H9 (cell line): ENCODE data around the gene KCNG2. TPM values are rescaled to one million over a fixed set of nuclear protein-coding genes. Genes with fewer than 3 reads are reported as not detected.
A peak's percentile ranks its signal among the peaks of the same experiment; 100 is the strongest.

Experiments
- DNase-seq: peaks from one replicate; pipeline ENCODE4 v3.0.0-alpha.2; 2017
- H2AFZ ChIP-seq: one replicate; pipeline ENCODE4 v1.6.1; 2013; ENCODE audit warnings: mild to moderate bottlenecking, low read length, control low read depth, moderate library complexity
- H2AK5ac ChIP-seq: 2 replicates; pipeline ENCODE4 v1.6.1; 2013; ENCODE audit warnings: low read length, control low read depth, mixed read lengths; ENCODE audit not compliant: insufficient read length
- H2BK120ac ChIP-seq: one replicate; pipeline ENCODE4 v1.6.1; 2013; ENCODE audit warnings: low read depth, mild to moderate bottlenecking, low read length, control low read depth, inconsistent platforms; ENCODE audit not compliant: poor library complexity, severe bottlenecking
- H2BK12ac ChIP-seq: 2 replicates; pipeline ENCODE4 v1.6.1; 2013; ENCODE audit warnings: low read length, control low read depth, mixed read lengths, low read depth; ENCODE audit not compliant: insufficient read length
- H2BK15ac ChIP-seq: 2 replicates; pipeline ENCODE4 v1.6.1; 2013; ENCODE audit warnings: low read depth, low read length, control low read depth
- H2BK20ac ChIP-seq: one replicate; pipeline ENCODE4 v1.6.1; 2013; ENCODE audit warnings: low read depth, mild to moderate bottlenecking, low read length, control low read depth, inconsistent platforms; ENCODE audit not compliant: poor library complexity, severe bottlenecking
- H2BK5ac ChIP-seq: 2 replicates; pipeline ENCODE4 v1.6.1; 2013; ENCODE audit warnings: low read length, control low read depth, mixed read lengths; ENCODE audit not compliant: insufficient read length
- H3K14ac ChIP-seq: 2 replicates; pipeline ENCODE4 v1.6.1; 2013; ENCODE audit warnings: low read length, control low read depth; ENCODE audit not compliant: insufficient read depth
- H3K18ac ChIP-seq: 2 replicates; pipeline ENCODE4 v1.6.1; 2013; ENCODE audit warnings: low read depth, mild to moderate bottlenecking, mixed read lengths, low read length, control low read depth; ENCODE audit not compliant: insufficient read length
- H3K23ac ChIP-seq: 2 replicates; pipeline ENCODE4 v1.6.1; 2013; ENCODE audit warnings: low read length, control low read depth, mixed read lengths, low read depth; ENCODE audit not compliant: insufficient read length
- H3K23me2 ChIP-seq: 2 replicates; pipeline ENCODE4 v1.6.1; 2013; ENCODE audit warnings: low read depth, mild to moderate bottlenecking, mixed read lengths, low read length, control low read depth; ENCODE audit not compliant: insufficient read length, poor library complexity, severe bottlenecking
- H3K27ac ChIP-seq: 2 replicates; pipeline ENCODE4 v1.5.1; 2013; ENCODE audit warnings: low read length, control low read depth, mixed read lengths, low read depth; ENCODE audit not compliant: insufficient read length
- H3K27me3 ChIP-seq: 2 replicates; pipeline ENCODE4 v1.6.1; 2013; ENCODE audit warnings: low read length, control low read depth, inconsistent platforms; ENCODE audit not compliant: insufficient read depth
- H3K4ac ChIP-seq: 2 replicates; pipeline ENCODE4 v1.6.1; 2013; ENCODE audit warnings: low read depth, mild to moderate bottlenecking, control low read depth, inconsistent platforms, low read length, moderate library complexity
- H3K4me1 ChIP-seq: 2 replicates; pipeline ENCODE4 v1.6.1; 2013; ENCODE audit warnings: low read length, control low read depth, inconsistent platforms; ENCODE audit not compliant: insufficient read depth
- H3K4me2 ChIP-seq: 2 replicates; pipeline ENCODE4 v1.6.1; 2013; ENCODE audit warnings: low read length, control low read depth, mixed read lengths; ENCODE audit not compliant: insufficient read length, insufficient read depth
- H3K56ac ChIP-seq: 2 replicates; pipeline ENCODE4 v1.6.1; 2013; ENCODE audit warnings: low read depth, mild to moderate bottlenecking, mixed read lengths, low read length, control low read depth; ENCODE audit not compliant: insufficient read length
- H3K79me1 ChIP-seq: 2 replicates; pipeline ENCODE4 v1.6.1; 2013; ENCODE audit warnings: low read depth, mild to moderate bottlenecking, moderate library complexity, low read length, control low read depth, inconsistent platforms; ENCODE audit not compliant: insufficient read depth, poor library complexity, severe bottlenecking
- H3K79me2 ChIP-seq: 2 replicates; pipeline ENCODE4 v1.6.1; 2013; ENCODE audit warnings: low read length, control low read depth, inconsistent platforms; ENCODE audit not compliant: insufficient read depth
- H3K9ac ChIP-seq: 2 replicates; pipeline ENCODE4 v1.6.1; 2013; ENCODE audit warnings: low read length, control low read depth, mixed read lengths; ENCODE audit not compliant: insufficient read length; ENCODE audit errors: extremely low read depth
- H3K9me3 ChIP-seq: one replicate; pipeline ENCODE4 v1.6.1; 2013; ENCODE audit warnings: low read depth, low read length, inconsistent platforms; ENCODE audit not compliant: control insufficient read depth
- H3T11ph ChIP-seq: one replicate; pipeline ENCODE4 v1.6.1; 2013; ENCODE audit warnings: mild to moderate bottlenecking, low read length, control low read depth, inconsistent platforms
- H4K20me1 ChIP-seq: one replicate; pipeline ENCODE4 v1.6.1; 2013; ENCODE audit not compliant: control insufficient read depth, insufficient read length, insufficient read depth
- H4K5ac ChIP-seq: 2 replicates; pipeline ENCODE4 v1.6.1; 2013; ENCODE audit warnings: low read depth, mild to moderate bottlenecking, mixed read lengths, low read length, control low read depth; ENCODE audit not compliant: insufficient read length
- H4K8ac ChIP-seq: replicated peaks from 2 replicates; pipeline ENCODE4 v1.6.1; 2013; ENCODE audit warnings: low read length, control low read depth, mixed read lengths, low read depth; ENCODE audit not compliant: insufficient read length
- H4K91ac ChIP-seq: 2 replicates; pipeline ENCODE4 v1.6.1; 2013; ENCODE audit warnings: low read depth, mild to moderate bottlenecking, moderate library complexity, mixed read lengths, low read length, control low read depth; ENCODE audit not compliant: insufficient read length
- H3K27ac Mint-ChIP-seq, 3 experiments: 2 replicates in 2 of 3; 3 replicates in 1 of 3; pipeline ENCODE4 v1.8.0; 2020 to 2021; ENCODE audit warnings: mixed read lengths in 3 of 3, mild to moderate bottlenecking in 1 of 3, moderate library complexity in 1 of 3
- H3K27me3 Mint-ChIP-seq: 2 replicates; pipeline ENCODE4 v1.8.0; 2021; ENCODE audit warnings: low read depth, mild to moderate bottlenecking, moderate library complexity, mixed read lengths
- H3K36me3 Mint-ChIP-seq, 3 experiments: 2 replicates in 2 of 3; 3 replicates in 1 of 3; pipeline ENCODE4 v1.8.0; 2020 to 2021; ENCODE audit warnings: low read depth in 3 of 3, mixed read lengths in 3 of 3; ENCODE audit not compliant: insufficient read depth in 1 of 3
- H3K4me1 Mint-ChIP-seq, 2 experiments: 2 replicates each; pipeline ENCODE4 v1.8.0; 2020; ENCODE audit warnings: mixed read lengths in 2 of 2
- H3K4me3 Mint-ChIP-seq, 2 experiments: 2 replicates in 1 of 2; 3 replicates in 1 of 2; pipeline ENCODE4 v1.8.0; 2020 to 2021; ENCODE audit warnings: mild to moderate bottlenecking in 2 of 2, mixed read lengths in 2 of 2, moderate library complexity in 1 of 2
- H3K9me3 Mint-ChIP-seq, 2 experiments: 2 replicates in 1 of 2; 3 replicates in 1 of 2; pipeline ENCODE4 v1.8.0; 2020; ENCODE audit warnings: mild to moderate bottlenecking in 2 of 2, mixed read lengths in 2 of 2, moderate library complexity in 1 of 2
- WGBS: extraction: QIAGEN DNeasy Blood & Tissue Kit; methylation state at CpG from one replicate; pipeline ENCODE4 v1.1.7; 2013; ENCODE audit warnings: missing lambda C conversion rate, low lambda C conversion rate, mixed read lengths; ENCODE audit not compliant: insufficient read length; ENCODE audit errors: extremely low coverage; 5-methylcytosine and 5-hydroxymethylcytosine counted together
- total RNA-seq: library from RNA; stranded (reverse); gene quantifications from 2 replicates; pipeline ENCODE4 v1.2.1, GENCODE V29; 2021
- TF ChIP-seq, protein P1 (sequence below): fragments of 200-600 bp; sonication (generic); conservative IDR thresholded peaks from 3 replicates; pipeline ENCODE4 v1.8.0; 2021; ENCODE audit warnings: antibody characterized with exemption, mild to moderate bottlenecking

KCNG2 gene
- total RNA-seq, 1 experiment from 2014 or later = 0.15 TPM

DNA sequence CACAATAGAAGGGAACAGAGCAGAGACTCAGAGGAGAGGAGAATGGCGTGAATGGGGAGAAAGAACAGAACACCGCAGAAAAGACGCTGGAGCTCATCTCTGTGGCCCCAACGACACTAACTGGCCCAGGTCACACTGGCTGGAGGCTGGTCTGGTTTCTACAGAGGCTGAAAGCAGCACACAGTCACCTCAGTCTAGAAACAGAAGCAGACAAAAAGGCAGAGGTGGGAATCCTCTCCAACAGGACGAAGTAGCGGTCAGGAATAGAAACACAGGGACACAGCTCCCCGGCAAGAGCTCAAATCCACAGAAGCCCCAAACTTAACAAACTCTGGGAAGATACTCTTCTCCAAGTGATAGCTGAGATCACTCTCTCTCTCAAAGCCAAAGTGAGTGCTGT lies 144.5 kb downstream of the KCNG2 start:
- Histone ChIP-seq H3K79me1 (no peaks in the 10 kb centered on the region), H2AFZ (no peak overlapping the region), H3K9me3 (no peaks in the 10 kb centered on the region), H3K4me2 (no peak overlapping the region), H4K5ac (no peak overlapping the region), H2BK20ac (no peak overlapping the region), H4K20me1 (no peaks in the 10 kb centered on the region), H3K27me3 (no peaks in the 10 kb centered on the region), H3K4ac (no peak overlapping the region), H3T11ph (no peak overlapping the region), H2BK12ac (no peak overlapping the region), H2BK120ac (no peak overlapping the region), H2BK15ac (no peak overlapping the region), H3K79me2 (no peaks in the 10 kb centered on the region), H3K18ac (no peak overlapping the region), H3K9ac (no peak overlapping the region), H4K91ac (no peak overlapping the region), H3K14ac (no peak overlapping the region), H3K56ac (no peak overlapping the region), H3K4me1 (no peaks in the 10 kb centered on the region), H3K27ac (no peak overlapping the region), H3K23me2 (no peaks in the 10 kb centered on the region), H4K8ac (no peak overlapping the region), H3K23ac (no peak overlapping the region), H2BK5ac (no peak overlapping the region), H2AK5ac (no peak overlapping the region)
- H3K36me3 Mint-ChIP-seq = peaks cover 0 to 16% (median 8%) of the 10 kb centered on the region in 3 experiments; a peak in 5 of 7 replicates
- no peaks in the 10 kb centered on the region; the same call in 1 of the 2 replicates for H3K27me3 Mint-ChIP-seq
- peak; percentile 12 for DNase-seq
- no peak overlapping the region for H3K4me3 Mint-ChIP-seq
- peaks cover 7 to 17% of the 10 kb centered on the region in 2 experiments for H3K4me1 Mint-ChIP-seq
- no peaks in the 10 kb centered on the region; a peak in 1 of 5 replicates for H3K9me3 Mint-ChIP-seq
- WGBS = no CpG with 5 or more reads among the region's 7 CpGs
- TF ChIP-seq, protein P1, sequence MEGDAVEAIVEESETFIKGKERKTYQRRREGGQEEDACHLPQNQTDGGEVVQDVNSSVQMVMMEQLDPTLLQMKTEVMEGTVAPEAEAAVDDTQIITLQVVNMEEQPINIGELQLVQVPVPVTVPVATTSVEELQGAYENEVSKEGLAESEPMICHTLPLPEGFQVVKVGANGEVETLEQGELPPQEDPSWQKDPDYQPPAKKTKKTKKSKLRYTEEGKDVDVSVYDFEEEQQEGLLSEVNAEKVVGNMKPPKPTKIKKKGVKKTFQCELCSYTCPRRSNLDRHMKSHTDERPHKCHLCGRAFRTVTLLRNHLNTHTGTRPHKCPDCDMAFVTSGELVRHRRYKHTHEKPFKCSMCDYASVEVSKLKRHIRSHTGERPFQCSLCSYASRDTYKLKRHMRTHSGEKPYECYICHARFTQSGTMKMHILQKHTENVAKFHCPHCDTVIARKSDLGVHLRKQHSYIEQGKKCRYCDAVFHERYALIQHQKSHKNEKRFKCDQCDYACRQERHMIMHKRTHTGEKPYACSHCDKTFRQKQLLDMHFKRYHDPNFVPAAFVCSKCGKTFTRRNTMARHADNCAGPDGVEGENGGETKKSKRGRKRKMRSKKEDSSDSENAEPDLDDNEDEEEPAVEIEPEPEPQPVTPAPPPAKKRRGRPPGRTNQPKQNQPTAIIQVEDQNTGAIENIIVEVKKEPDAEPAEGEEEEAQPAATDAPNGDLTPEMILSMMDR = no peak
- no peak overlapping the region; a peak in 2 of 7 replicates for H3K27ac Mint-ChIP-seq
